PFSK-1 (cell line): Measurements from ENCODE around the gene DAB2IP.

Experiments used
- FOXP2 ChIP-seq: optimal IDR thresholded peaks from 2 replicates; pipeline ENCODE3; 2011; ENCODE audit warnings: borderline replicate concordance, control low read depth, inconsistent platforms; ENCODE audit not compliant: insufficient read depth; ENCODE audit errors: extremely low read length, extremely low read depth
- POLR2AphosphoS5 ChIP-seq: IDR thresholded peaks from 2 replicates; pipeline ENCODE4 v1.6.1; 2012; ENCODE audit warnings: low read depth, mild to moderate bottlenecking, control low read depth, low read length, moderate library complexity
- REST ChIP-seq, 2 experiments: IDR thresholded peaks; 2 replicates each; pipeline versions ENCODE4 v1.6.1 to v1.8.0; 2011 to 2012; ENCODE audit warnings: low read depth in 2 of 2, low read length in 2 of 2, control low read depth in 1 of 2, inconsistent platforms in 1 of 2, mild to moderate bottlenecking in 1 of 2, moderate library complexity in 1 of 2; ENCODE audit not compliant: insufficient read depth in 1 of 2
- SIN3A ChIP-seq: IDR thresholded peaks from 2 replicates; pipeline ENCODE4 v1.6.1; 2012; ENCODE audit warnings: mild to moderate bottlenecking, low read length, moderate library complexity, borderline replicate concordance; ENCODE audit not compliant: insufficient read depth
- TAF1 ChIP-seq: IDR thresholded peaks from 2 replicates; pipeline ENCODE4 v1.6.1; 2012; ENCODE audit warnings: low read length, control low read depth, borderline replicate concordance; ENCODE audit not compliant: insufficient read depth

Gene DAB2IP

GRCh38 chr9:121643473-121643872 is 8.0 kb upstream of the DAB2IP start:
- no peak for TF ChIP-seq POLR2AphosphoS5
- no peak for TF ChIP-seq FOXP2
- no peak for TF ChIP-seq TAF1
- TF ChIP-seq REST (IDR thresholded peaks at IDR 0.05; ENCODE audit: insufficient read depth in 1 of 2, low read depth in 2 of 2, low read length in 2 of 2): no peak
- no peak for TF ChIP-seq SIN3A

- TF ChIP-seq REST (IDR thresholded peaks at IDR 0.05; ENCODE audit: insufficient read depth in 1 of 2, low read depth in 2 of 2, low read length in 2 of 2) (no peak), SIN3A (no peak), TAF1 (no peak), POLR2AphosphoS5 (no peak), FOXP2 (no peak)
Observed at GRCh38 chr9:121645003-121645402, 6.4 kb upstream of the DAB2IP start.

- no peak for TF ChIP-seq POLR2AphosphoS5
- no peak for TF ChIP-seq REST (IDR thresholded peaks at IDR 0.05; ENCODE audit: insufficient read depth in 1 of 2, low read depth in 2 of 2, low read length in 2 of 2)
- TF ChIP-seq SIN3A: no peak
- TF ChIP-seq FOXP2: no peak
- TF ChIP-seq TAF1: no peak
Observed at GRCh38 chr9:121645853-121646807, 5.3 kb upstream of the DAB2IP start.

GRCh38 chr9:121646992-121647391 is 4.4 kb upstream of the DAB2IP start:
- TF ChIP-seq REST (IDR thresholded peaks at IDR 0.05; ENCODE audit: insufficient read depth in 1 of 2, low read depth in 2 of 2, low read length in 2 of 2) (no peak), POLR2AphosphoS5 (no peak)

- no peak for TF ChIP-seq REST (IDR thresholded peaks at IDR 0.05; ENCODE audit: insufficient read depth in 1 of 2, low read depth in 2 of 2, low read length in 2 of 2)
- TF ChIP-seq FOXP2: no peak
- no peak for TF ChIP-seq TAF1
- no peak for TF ChIP-seq SIN3A
- TF ChIP-seq POLR2AphosphoS5: no peak
Observed at GRCh38 chr9:121648172-121648571, 3.3 kb upstream of the DAB2IP start.
